NCI-H1930 (cell line): ENCODE data around the gene OR11H6.
"Not testable (repeated sequence)": the region's sequence is repeated elsewhere in the genome, so short reads cannot be mapped to it uniquely, and the experiment has no call there.

Experiments
- DNase-seq, 2 experiments: peaks; one replicate each; lab custom pipeline; 2025; lab: John Stamatoyannopoulos, UW

Gene OR11H6

GRCh38 chr14:20264361-20264760 is 40.9 kb downstream of the OR11H6 start:
- not testable (repeated sequence) for DNase-seq

- no peak for DNase-seq
These were observed 50.6 kb downstream of the OR11H6 start for GRCh38 chr14:20274062-20274461.
